CD4-positive, alpha-beta T cell (primary cell): ENCODE data around the gene SPC24. TPM values are rescaled to one million over a fixed set of nuclear protein-coding genes. Genes with fewer than 3 reads are reported as not detected.

Source experiments
- ATAC-seq: fragments of 200-7000 bp; cut with Tn5 transposase; one replicate; pipeline ENCODE4 v1.10.0; 2022; ENCODE audit warnings: mild to moderate bottlenecking; ENCODE audit not compliant: poor library complexity
- CTCF ChIA-PET: fragments of 350-600 bp; sonication (Branson Sonifier 250); formaldehyde crosslinking; loops from one replicate; lab custom pipeline; 2021; ENCODE audit warnings: antibody characterized with exemption, inconsistent platforms; lab: Charles Lee
- POLR2A ChIA-PET: fragments of 350-600 bp; sonication (Branson Sonifier 250); formaldehyde crosslinking; loops from one replicate; lab custom pipeline; 2021; ENCODE audit warnings: antibody characterized with exemption, inconsistent platforms; lab: Charles Lee
- DNase-seq, 14 experiments: peaks; one replicate each; pipeline ENCODE4 v3.0.0-alpha.2; 2013 to 2020; ENCODE audit warnings: mixed read lengths in 2 of 14
- H3K27ac ChIP-seq, 2 donors: one replicate each; pipeline versions ENCODE4 v1.5.1 to v1.7.0; 2013; ENCODE audit warnings: low read length in 2 of 2, low read depth in 1 of 2, mild to moderate bottlenecking in 1 of 2
- H3K27me3 ChIP-seq, 2 experiments: 1 replicate in 1 of 2; 2 replicates in 1 of 2; pipeline versions ENCODE4 v1.6.1 to v1.7.0; 2013; ENCODE audit warnings: low read length in 2 of 2, control low read depth in 1 of 2, mild to moderate bottlenecking in 1 of 2, moderate library complexity in 1 of 2; ENCODE audit not compliant: insufficient read depth in 2 of 2, control insufficient read depth in 1 of 2
- H3K36me3 ChIP-seq: one replicate; pipeline ENCODE4 v1.6.1; 2013; ENCODE audit warnings: low read length, control low read depth; ENCODE audit not compliant: insufficient read depth
- H3K4me1 ChIP-seq: one replicate; pipeline ENCODE4 v1.6.1; 2013; ENCODE audit warnings: low read length, control low read depth; ENCODE audit not compliant: insufficient read depth
- H3K4me3 ChIP-seq: one replicate; pipeline ENCODE4 v1.5.1; 2013; ENCODE audit warnings: mild to moderate bottlenecking, low read length, moderate library complexity
- H3K9me3 ChIP-seq, 2 experiments: 1 replicate in 1 of 2; 2 replicates in 1 of 2; pipeline versions ENCODE4 v1.6.1 to v1.7.0; 2013; ENCODE audit warnings: low read length in 2 of 2, mild to moderate bottlenecking in 2 of 2, control low read depth in 1 of 2, moderate library complexity in 1 of 2; ENCODE audit not compliant: control insufficient read depth in 1 of 2, insufficient read depth in 1 of 2
- H3K27ac Mint-ChIP-seq: one replicate; pipeline ENCODE4 v1.8.0; 2020; ENCODE audit warnings: mixed read lengths
- H3K27me3 Mint-ChIP-seq: one replicate; pipeline ENCODE4 v1.8.0; 2021; ENCODE audit warnings: mixed read lengths
- H3K36me3 Mint-ChIP-seq: one replicate; pipeline ENCODE4 v1.8.0; 2021; ENCODE audit warnings: low read depth, mixed read lengths
- H3K4me1 Mint-ChIP-seq: one replicate; pipeline ENCODE4 v1.8.0; 2021; ENCODE audit warnings: low read depth, mixed read lengths
- H3K4me3 Mint-ChIP-seq: one replicate; pipeline ENCODE4 v1.8.0; 2020; ENCODE audit warnings: mild to moderate bottlenecking, mixed read lengths
- H3K9me3 Mint-ChIP-seq: one replicate; pipeline ENCODE4 v1.8.0; 2020; ENCODE audit warnings: mixed read lengths
- intact Hi-C, 2 experiments: fragments of 100-400 bp; cut with DNase I in 1 of 2; cut with micrococcal nuclease in 1 of 2; formaldehyde crosslinking; loops; one replicate each; pipeline versions ENCODE4 v1.15.1 to v1.9.0; 2023 to 2025; cut with DNase I, micrococcal nuclease
- total RNA-seq, 174 experiments: library from RNA in 2 of 174; stranded (reverse) in 2 of 174; gene quantifications; one replicate each; pipeline ENCODE4 v1.2.3 and lab custom pipeline; 2021 to 2026
- TF ChIP-seq, protein P1 (sequence below): fragments of 200-600 bp; IDR thresholded peaks from one replicate; pipeline ENCODE4 v1.8.0; 2022; ENCODE audit warnings: antibody characterized with exemption, mild to moderate bottlenecking

The SPC24 gene
- total RNA-seq, 2 experiments from 2014 or later: 0.59 to 1.5 TPM

DNA sequence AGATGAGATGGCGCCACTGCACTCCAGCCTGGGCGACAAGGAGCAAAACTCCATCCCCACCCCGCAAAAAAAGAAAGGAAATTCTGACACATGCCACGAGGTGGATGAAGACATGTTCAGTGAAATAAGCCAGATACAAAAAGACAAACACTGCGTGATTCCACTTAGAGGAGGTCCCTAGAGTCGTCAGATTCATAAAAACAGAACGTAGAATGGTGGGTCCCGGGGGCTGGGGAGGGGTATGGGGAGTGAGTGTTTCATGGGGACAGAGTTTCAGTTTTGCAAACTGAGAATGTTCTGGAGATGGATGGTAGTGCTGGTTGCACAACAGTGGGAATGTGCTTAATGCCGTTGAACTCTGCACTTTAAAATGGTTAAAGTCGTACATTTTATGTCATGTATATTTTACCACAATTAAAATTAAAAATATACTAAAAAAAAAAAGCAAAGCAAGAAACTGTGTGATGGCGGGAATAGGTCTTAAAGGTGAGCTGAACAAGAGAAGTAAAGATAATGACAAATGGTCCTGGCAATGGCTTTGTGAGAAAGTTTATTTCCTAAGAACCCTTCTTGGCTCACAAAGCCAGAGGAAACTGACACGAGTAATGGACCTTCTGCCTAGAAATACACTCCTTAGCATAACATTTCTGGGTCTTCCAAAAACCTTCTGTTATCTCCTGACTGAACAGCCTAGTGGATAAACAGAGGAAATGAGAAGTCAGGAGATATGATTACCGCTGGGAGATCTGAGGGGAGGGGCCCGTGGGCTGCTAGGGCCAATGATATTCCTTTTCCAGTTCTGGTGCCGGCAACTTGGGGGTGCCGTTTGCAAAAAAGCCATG, 4.2 kb upstream of the SPC24 start:
- Mint-ChIP-seq H3K4me3 (no peak overlapping the region), H3K27ac (no peak overlapping the region), H3K4me1 (peaks cover 10% of the 10 kb centered on the region), H3K9me3 (no peaks in the 10 kb centered on the region), H3K36me3 (peaks cover 4% of the 10 kb centered on the region), H3K27me3 (no peaks in the 10 kb centered on the region)
- peaks cover 15% of the 10 kb centered on the region for H3K4me1 ChIP-seq
- H3K4me3 ChIP-seq: no peak overlapping the region
- no peak overlapping the region for H3K27ac ChIP-seq
- ATAC-seq (no peak), DNase-seq (no peak)
- H3K36me3 ChIP-seq: no peaks in the 10 kb centered on the region
- H3K9me3 ChIP-seq: peaks cover 0 to 10% of the 10 kb centered on the region in 2 experiments
- ChIA-PET CTCF (no interaction called here), POLR2A (no interaction called here)
- intact Hi-C loops: loop anchor here in 1 of 2 experiments (5.0 kb wide), 1 partner anchor 37 kb away; the partner anchor contains the start of gene KANK2
- no peaks in the 10 kb centered on the region for H3K27me3 ChIP-seq
- TF ChIP-seq, protein P1, sequence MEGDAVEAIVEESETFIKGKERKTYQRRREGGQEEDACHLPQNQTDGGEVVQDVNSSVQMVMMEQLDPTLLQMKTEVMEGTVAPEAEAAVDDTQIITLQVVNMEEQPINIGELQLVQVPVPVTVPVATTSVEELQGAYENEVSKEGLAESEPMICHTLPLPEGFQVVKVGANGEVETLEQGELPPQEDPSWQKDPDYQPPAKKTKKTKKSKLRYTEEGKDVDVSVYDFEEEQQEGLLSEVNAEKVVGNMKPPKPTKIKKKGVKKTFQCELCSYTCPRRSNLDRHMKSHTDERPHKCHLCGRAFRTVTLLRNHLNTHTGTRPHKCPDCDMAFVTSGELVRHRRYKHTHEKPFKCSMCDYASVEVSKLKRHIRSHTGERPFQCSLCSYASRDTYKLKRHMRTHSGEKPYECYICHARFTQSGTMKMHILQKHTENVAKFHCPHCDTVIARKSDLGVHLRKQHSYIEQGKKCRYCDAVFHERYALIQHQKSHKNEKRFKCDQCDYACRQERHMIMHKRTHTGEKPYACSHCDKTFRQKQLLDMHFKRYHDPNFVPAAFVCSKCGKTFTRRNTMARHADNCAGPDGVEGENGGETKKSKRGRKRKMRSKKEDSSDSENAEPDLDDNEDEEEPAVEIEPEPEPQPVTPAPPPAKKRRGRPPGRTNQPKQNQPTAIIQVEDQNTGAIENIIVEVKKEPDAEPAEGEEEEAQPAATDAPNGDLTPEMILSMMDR: no peak

DNA sequence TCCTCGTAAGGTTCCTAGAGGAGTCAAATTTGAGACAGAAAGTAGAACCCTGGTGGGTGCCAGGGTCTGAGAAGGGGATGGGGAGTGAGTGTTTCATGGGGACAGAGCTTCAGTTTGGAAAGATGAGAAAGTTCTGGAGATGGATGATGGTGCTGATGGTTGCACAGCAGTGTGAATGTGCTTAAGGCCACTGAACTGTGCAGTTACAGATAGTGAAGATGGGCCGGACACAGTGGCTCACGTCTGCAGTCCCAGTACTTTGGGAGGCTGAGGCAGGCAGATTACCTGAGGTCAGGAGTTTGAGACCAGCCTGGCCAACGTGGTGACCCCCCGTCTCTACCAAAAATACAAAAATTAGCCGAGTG, 917 bp downstream of the SPC24 start:
- Histone ChIP-seq H3K27ac (no peak overlapping the region), H3K9me3 (no peaks in the 10 kb centered on the region), H3K4me3 (no peak overlapping the region), H3K36me3 (no peaks in the 10 kb centered on the region), H3K27me3 (no peaks in the 10 kb centered on the region), H3K4me1 (peaks cover 17% of the 10 kb centered on the region)
- ATAC-seq (no peak), DNase-seq (no peak)
- intact Hi-C loops: loop anchor here in 1 of 2 experiments (5.0 kb wide), 1 partner anchor 43 kb away; the partner anchor contains the start of gene KANK2
- H3K4me1 Mint-ChIP-seq: peaks cover 17% of the 10 kb centered on the region
- no peaks in the 10 kb centered on the region for H3K9me3 Mint-ChIP-seq
- no peak overlapping the region for H3K27ac Mint-ChIP-seq
- peak overlapping the region; percentile 80 for H3K4me3 Mint-ChIP-seq
- ChIA-PET CTCF (interaction anchor here (1.0 kb wide), 1 partner anchor 139 kb away, joined by 3 read pairs; no protein-coding TSS in a partner anchor), POLR2A (no interaction called here)
- peaks cover 4% of the 10 kb centered on the region for H3K36me3 Mint-ChIP-seq
- TF ChIP-seq, protein P1: no peak
- H3K27me3 Mint-ChIP-seq: no peaks in the 10 kb centered on the region

DNA sequence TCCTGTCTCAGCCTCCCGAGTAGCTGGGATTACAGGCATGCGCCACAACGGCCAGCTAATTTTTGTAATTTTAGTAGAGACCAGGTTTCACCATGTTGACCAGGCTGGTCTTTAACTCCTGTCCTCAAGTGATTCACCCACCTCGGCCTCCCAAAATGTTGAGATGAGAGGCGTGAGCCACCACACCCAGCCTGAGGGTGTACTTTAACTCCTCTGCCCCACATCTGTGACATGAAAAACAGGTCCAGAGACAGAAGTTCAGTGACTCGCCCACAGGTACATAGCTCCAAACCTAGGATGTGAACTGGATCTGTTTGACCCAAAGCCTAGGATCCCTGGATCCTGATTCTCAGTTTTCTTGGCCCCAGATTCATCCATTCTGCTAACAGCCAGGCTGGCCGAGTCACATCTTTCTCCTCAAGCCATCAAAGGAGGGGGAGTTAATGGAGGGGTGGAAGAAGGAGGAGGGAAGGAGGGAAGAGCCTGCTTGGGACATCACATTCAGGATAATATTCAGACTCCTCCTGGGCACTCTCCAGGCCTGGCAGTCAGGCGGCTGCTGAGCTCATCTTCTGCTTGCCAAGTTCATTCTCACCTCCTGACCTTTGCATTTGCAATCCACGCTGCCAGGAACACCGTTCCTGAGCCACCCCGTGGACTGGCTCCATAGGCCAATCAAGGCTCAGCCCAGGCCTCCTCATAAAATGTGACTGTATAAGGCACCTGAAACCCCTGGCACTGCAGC, 3.1 kb downstream of the SPC24 start:
- ATAC-seq: no peak
- Mint-ChIP-seq H3K4me1 (peaks cover 17% of the 10 kb centered on the region), H3K27ac (no peak overlapping the region)

More for the DNA sequence above, 3.1 kb downstream of the SPC24 start:
- DNase-seq: no peak
- peaks cover 4% of the 10 kb centered on the region for H3K36me3 Mint-ChIP-seq
- no peak overlapping the region for H3K4me3 Mint-ChIP-seq
- ChIA-PET CTCF (no interaction called here), POLR2A (no interaction called here)
- no peaks in the 10 kb centered on the region for H3K36me3 ChIP-seq
- H3K27me3 Mint-ChIP-seq: no peaks in the 10 kb centered on the region
- TF ChIP-seq, protein P1: no peak
- H3K27me3 ChIP-seq: no peaks in the 10 kb centered on the region
- intact Hi-C loops: no loop called here
- no peaks in the 10 kb centered on the region for H3K9me3 ChIP-seq
- H3K9me3 Mint-ChIP-seq: no peaks in the 10 kb centered on the region
- H3K4me3 ChIP-seq: no peak overlapping the region
- no peak overlapping the region for H3K27ac ChIP-seq
- peaks cover 17% of the 10 kb centered on the region for H3K4me1 ChIP-seq
